ENCODE results near the gene MCRIP2. TPM values are rescaled to one million over a fixed set of nuclear protein-coding genes. Genes with fewer than 3 reads are reported as not detected.

MCRIP2 gene
- total RNA-seq, 1 donor: 13.3 TPM

GRCh38 chr16:633336-634050 lies 8.1 kb upstream of the MCRIP2 start:
- TF ChIP-seq, protein P1, sequence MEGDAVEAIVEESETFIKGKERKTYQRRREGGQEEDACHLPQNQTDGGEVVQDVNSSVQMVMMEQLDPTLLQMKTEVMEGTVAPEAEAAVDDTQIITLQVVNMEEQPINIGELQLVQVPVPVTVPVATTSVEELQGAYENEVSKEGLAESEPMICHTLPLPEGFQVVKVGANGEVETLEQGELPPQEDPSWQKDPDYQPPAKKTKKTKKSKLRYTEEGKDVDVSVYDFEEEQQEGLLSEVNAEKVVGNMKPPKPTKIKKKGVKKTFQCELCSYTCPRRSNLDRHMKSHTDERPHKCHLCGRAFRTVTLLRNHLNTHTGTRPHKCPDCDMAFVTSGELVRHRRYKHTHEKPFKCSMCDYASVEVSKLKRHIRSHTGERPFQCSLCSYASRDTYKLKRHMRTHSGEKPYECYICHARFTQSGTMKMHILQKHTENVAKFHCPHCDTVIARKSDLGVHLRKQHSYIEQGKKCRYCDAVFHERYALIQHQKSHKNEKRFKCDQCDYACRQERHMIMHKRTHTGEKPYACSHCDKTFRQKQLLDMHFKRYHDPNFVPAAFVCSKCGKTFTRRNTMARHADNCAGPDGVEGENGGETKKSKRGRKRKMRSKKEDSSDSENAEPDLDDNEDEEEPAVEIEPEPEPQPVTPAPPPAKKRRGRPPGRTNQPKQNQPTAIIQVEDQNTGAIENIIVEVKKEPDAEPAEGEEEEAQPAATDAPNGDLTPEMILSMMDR (IDR thresholded peaks at IDR 0.05; ENCODE audit: insufficient read depth, low read length): no peak
- DNase-seq (ENCODE audit: low read depth): no peak
- no peak overlapping the region for H3K4me3 ChIP-seq (ENCODE audit: low read depth, low read length)

GRCh38 chr16:634051-634670 lies 7.5 kb upstream of the MCRIP2 start:
- TF ChIP-seq, protein P1 (IDR thresholded peaks at IDR 0.05; ENCODE audit: insufficient read depth, low read length): no peak
- H3K4me3 ChIP-seq (ENCODE audit: low read depth, low read length): no peak overlapping the region
- no peak for DNase-seq (ENCODE audit: low read depth)

- H3K4me3 ChIP-seq (ENCODE audit: low read depth, low read length): peak overlapping the region; percentile 91
- TF ChIP-seq, protein P1 (IDR thresholded peaks at IDR 0.05; ENCODE audit: insufficient read depth, low read length): no peak
- DNase-seq (ENCODE audit: low read depth): no peak
These were observed 6.6 kb upstream of the MCRIP2 start for GRCh38 chr16:634996-635395.

DNA sequence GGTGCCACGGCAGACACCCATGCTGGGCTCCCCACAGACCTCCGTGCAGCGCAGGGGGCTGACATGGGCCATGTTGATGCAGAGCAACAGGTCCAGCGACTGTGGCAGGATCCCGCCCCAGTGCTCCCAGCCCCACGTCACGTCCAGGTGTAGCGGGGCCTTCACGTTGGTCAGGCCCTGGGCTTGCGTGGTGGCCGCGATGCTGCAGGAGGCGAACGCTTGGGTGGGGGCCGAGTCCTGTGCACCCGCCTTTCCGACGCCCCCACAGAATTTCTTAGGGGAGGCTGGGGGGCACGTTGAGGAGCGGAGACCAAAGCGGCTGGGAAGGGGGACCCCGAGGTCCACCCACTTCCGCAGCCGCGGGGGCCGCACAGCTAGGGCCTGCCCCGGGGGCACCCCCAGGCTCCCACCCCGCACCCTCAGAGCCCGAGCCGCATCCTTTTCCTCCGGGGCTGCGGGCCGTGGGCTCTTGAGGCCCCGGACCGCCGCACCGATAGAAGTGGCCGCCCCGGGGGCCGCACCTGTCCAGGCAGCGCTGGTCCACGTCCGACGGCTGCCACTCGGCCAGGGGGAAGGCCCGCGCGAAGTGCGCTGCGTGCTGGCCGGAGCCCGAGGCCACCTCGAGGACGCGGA lies 5.9 kb upstream of the MCRIP2 start:
- no peak for DNase-seq (ENCODE audit: low read depth)
- peak overlapping the region; percentile 91 for H3K4me3 ChIP-seq (ENCODE audit: low read depth, low read length)
- TF ChIP-seq, protein P1 (IDR thresholded peaks at IDR 0.05; ENCODE audit: insufficient read depth, low read length): no peak

DNA sequence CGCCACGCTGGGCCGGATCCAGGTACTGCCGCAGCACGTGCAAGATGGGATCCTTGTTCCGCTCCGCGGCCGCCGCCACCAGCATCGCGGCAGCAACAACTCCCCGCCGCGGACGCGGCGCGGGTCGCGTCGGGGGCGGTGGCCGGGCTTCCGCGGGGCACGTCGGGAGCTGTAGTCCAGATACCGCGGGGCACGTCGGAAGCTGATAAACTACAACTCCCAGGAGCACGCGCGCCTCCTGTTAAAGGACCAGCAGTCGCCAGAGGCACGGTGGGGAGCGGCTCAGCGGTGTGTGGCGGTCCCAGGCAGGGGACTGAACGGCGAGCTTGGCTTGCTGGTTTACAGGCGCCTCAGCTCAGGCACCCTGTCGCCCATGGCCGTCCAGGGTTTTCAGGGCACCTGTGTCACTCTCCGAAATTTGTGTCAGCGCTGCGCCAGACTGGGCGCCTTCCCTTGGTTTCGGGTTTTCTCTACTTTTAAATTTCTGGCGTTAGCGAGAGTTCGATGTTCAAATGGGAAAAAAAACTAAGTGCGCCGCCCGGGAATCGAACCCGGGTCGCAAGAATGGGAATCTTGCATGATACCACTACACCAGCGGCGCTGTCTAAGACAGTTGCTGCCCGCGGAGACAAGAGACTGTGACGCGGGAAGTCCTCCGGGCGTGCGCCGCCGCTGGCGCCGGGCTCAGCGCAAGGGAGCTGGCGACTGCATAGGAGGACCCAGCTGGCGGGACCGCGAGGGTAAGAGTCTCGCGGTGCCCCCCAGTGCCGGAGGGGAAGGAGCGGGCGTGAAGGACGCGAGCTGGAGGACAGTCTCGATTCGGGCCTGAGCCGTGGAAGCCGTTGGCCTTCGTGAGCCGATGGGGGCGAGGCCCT lies 5.2 kb upstream of the MCRIP2 start, which contains the start of gene METTL26:
METTL26 (minus strand) TSS at position 100 of the 875 bp plus-strand sequence; CDS start at position 85, 15 bp downstream.
- TF ChIP-seq, protein P1 (IDR thresholded peaks at IDR 0.05; ENCODE audit: insufficient read depth, low read length): no peak
- peak within 1 kb of the TSS; percentile 91 for H3K4me3 ChIP-seq (ENCODE audit: low read depth, low read length)
- peak; percentile 93 for DNase-seq (ENCODE audit: low read depth)
